Measurements from ENCODE around the gene SHANK3. TPM values are rescaled to one million over a fixed set of nuclear protein-coding genes. Genes with fewer than 3 reads are reported as not detected.

Gene SHANK3
- total and polyA plus RNA-seq, 2 experiments from 2014 or later, result 0.10 to 0.97 TPM

- H3K4me1 ChIP-seq (ENCODE audit: insufficient read depth), result no peaks in the 10 kb centered on the region
- no peak overlapping the region for H2AFZ ChIP-seq
- H3K4me2 ChIP-seq (ENCODE audit: unreplicated experiment), result no peak overlapping the region
- 41 to 44% methylated on average over 10 to 11 of the region's 11 CpGs for WGBS, 2 experiments (ENCODE audit: low coverage in 1 of 2, low lambda C conversion rate in 2 of 2, missing lambda C conversion rate in 2 of 2)
- DNase-seq, result peak; percentile 31
- peaks cover 20% of the 10 kb centered on the region for H3K27me3 ChIP-seq (replicated peaks; ENCODE audit: insufficient read depth)
- TF ChIP-seq EZH2 (IDR thresholded peaks at IDR 0.05; ENCODE audit: insufficient read depth, poor library complexity, severe bottlenecking) (no peak), EZH2phosphoT487 (IDR thresholded peaks at IDR 0.05; ENCODE audit: insufficient read depth, low read depth) (no peak)
- no peaks in the 10 kb centered on the region for H3K9me2 ChIP-seq (ENCODE audit: insufficient read depth)
- no peaks in the 10 kb centered on the region for H3F3A ChIP-seq (ENCODE audit: insufficient read depth)
- no peaks in the 10 kb centered on the region for H3K9me3 ChIP-seq (ENCODE audit: low read depth)
- H3K27ac ChIP-seq, result no peak overlapping the region
- no peak overlapping the region for H3K9ac ChIP-seq
- H3K79me2 ChIP-seq (ENCODE audit: insufficient read depth), result no peaks in the 10 kb centered on the region
- H4K20me1 ChIP-seq (ENCODE audit: insufficient read depth), result no peaks in the 10 kb centered on the region
- no peaks in the 10 kb centered on the region for H3K36me3 ChIP-seq (ENCODE audit: low read depth)
- in situ Hi-C loops (cut with MboI), result no loop called here
- H3K4me3 ChIP-seq, result no peak overlapping the region
Observed at GRCh38 chr22:50671641-50672040, 982 bp upstream of the SHANK3 start.

GRCh38 chr22:50672041-50672440 lies 582 bp upstream of the SHANK3 start:
- Histone ChIP-seq H3K27me3 (replicated peaks; ENCODE audit: insufficient read depth) (peaks cover 20% of the 10 kb centered on the region), H3K4me1 (ENCODE audit: insufficient read depth) (no peaks in the 10 kb centered on the region), H3K9me2 (ENCODE audit: insufficient read depth) (no peaks in the 10 kb centered on the region), H3K27ac (no peak overlapping the region), H3K4me2 (ENCODE audit: unreplicated experiment) (no peak overlapping the region), H3F3A (ENCODE audit: insufficient read depth) (no peaks in the 10 kb centered on the region), H3K79me2 (ENCODE audit: insufficient read depth) (no peaks in the 10 kb centered on the region), H3K36me3 (ENCODE audit: low read depth) (no peaks in the 10 kb centered on the region), H4K20me1 (ENCODE audit: insufficient read depth) (no peaks in the 10 kb centered on the region), H2AFZ (no peak overlapping the region), H3K4me3 (no peak overlapping the region), H3K9ac (no peak overlapping the region), H3K9me3 (ENCODE audit: low read depth) (no peaks in the 10 kb centered on the region)
- no peak for TF ChIP-seq EZH2phosphoT487 (IDR thresholded peaks at IDR 0.05; ENCODE audit: insufficient read depth, low read depth)
- no peak for TF ChIP-seq EZH2 (IDR thresholded peaks at IDR 0.05; ENCODE audit: insufficient read depth, poor library complexity, severe bottlenecking)
- WGBS, 2 experiments (ENCODE audit: low coverage in 1 of 2, low lambda C conversion rate in 2 of 2, missing lambda C conversion rate in 2 of 2), result 86 to 91% methylated on average over 7 to 8 of the region's 8 CpGs
- in situ Hi-C loops (cut with MboI), result no loop called here
- DNase-seq, result no peak

GRCh38 chr22:50673231-50674129 lies 857 bp downstream of the SHANK3 start:
- Histone ChIP-seq H3K79me2 (ENCODE audit: insufficient read depth) (no peaks in the 10 kb centered on the region), H3K36me3 (ENCODE audit: low read depth) (no peaks in the 10 kb centered on the region), H3K4me1 (ENCODE audit: insufficient read depth) (no peaks in the 10 kb centered on the region), H2AFZ (no peak overlapping the region), H3K9ac (no peak overlapping the region), H3K27me3 (replicated peaks; ENCODE audit: insufficient read depth) (peaks cover 14% of the 10 kb centered on the region), H4K20me1 (ENCODE audit: insufficient read depth) (no peaks in the 10 kb centered on the region), H3K4me3 (no peak overlapping the region), H3K4me2 (ENCODE audit: unreplicated experiment) (no peak overlapping the region), H3K9me3 (ENCODE audit: low read depth) (no peaks in the 10 kb centered on the region), H3K9me2 (ENCODE audit: insufficient read depth) (no peaks in the 10 kb centered on the region), H3F3A (ENCODE audit: insufficient read depth) (no peaks in the 10 kb centered on the region), H3K27ac (no peak overlapping the region)
- in situ Hi-C loops (cut with MboI), result no loop called here
- 6% methylated on average over 43 to 66 of the region's 69 CpGs for WGBS, 2 experiments (ENCODE audit: low coverage in 1 of 2, low lambda C conversion rate in 2 of 2, missing lambda C conversion rate in 2 of 2)
- no peak for DNase-seq
- TF ChIP-seq EZH2 (IDR thresholded peaks at IDR 0.05; ENCODE audit: insufficient read depth, poor library complexity, severe bottlenecking) (peak; percentile 61), EZH2phosphoT487 (IDR thresholded peaks at IDR 0.05; ENCODE audit: insufficient read depth, low read depth) (no peak)

- Histone ChIP-seq H3K27me3 (replicated peaks; ENCODE audit: insufficient read depth) (peaks cover 12% of the 10 kb centered on the region), H3K27ac (no peak overlapping the region), H4K20me1 (ENCODE audit: insufficient read depth) (no peaks in the 10 kb centered on the region), H3K4me3 (no peak overlapping the region), H3K9ac (no peak overlapping the region), H3K4me2 (ENCODE audit: unreplicated experiment) (no peak overlapping the region), H3K9me2 (ENCODE audit: insufficient read depth) (no peaks in the 10 kb centered on the region), H3K9me3 (ENCODE audit: low read depth) (no peaks in the 10 kb centered on the region), H2AFZ (no peak overlapping the region), H3K4me1 (ENCODE audit: insufficient read depth) (no peaks in the 10 kb centered on the region), H3K79me2 (ENCODE audit: insufficient read depth) (no peaks in the 10 kb centered on the region), H3K36me3 (ENCODE audit: low read depth) (no peaks in the 10 kb centered on the region), H3F3A (ENCODE audit: insufficient read depth) (no peaks in the 10 kb centered on the region)
- 2% methylated on average over 43 of the region's 43 CpGs; no CpG with 5 or more reads in 1 of the 2 experiments for WGBS, 2 experiments (ENCODE audit: low coverage in 1 of 2, low lambda C conversion rate in 2 of 2, missing lambda C conversion rate in 2 of 2)
- no peak for TF ChIP-seq EZH2 (IDR thresholded peaks at IDR 0.05; ENCODE audit: insufficient read depth, poor library complexity, severe bottlenecking)
- TF ChIP-seq EZH2phosphoT487 (IDR thresholded peaks at IDR 0.05; ENCODE audit: insufficient read depth, low read depth), result no peak
- no peak for DNase-seq
- in situ Hi-C loops (cut with MboI), result no loop called here
Observed at GRCh38 chr22:50674130-50674500, 1.5 kb downstream of the SHANK3 start.

Measured in GM23248 (cell line).